ENCODE measurements around the gene CT47B1.
"Not testable (repeated sequence)": the region's sequence is repeated elsewhere in the genome, so short reads cannot be mapped to it uniquely, and the experiment has no call there.

CT47B1 gene

GRCh38 chrX:120875766-120876165 is at the start of gene CT47B1:
TSS of gene CT47B1 (minus strand) at chrX:120875866. CDS start at chrX:120875670, 196 bp downstream.
- not testable (repeated sequence) for DNase-seq, ATAC-seq

- ATAC-seq (no peak), DNase-seq (no peak)
Measured at GRCh38 chrX:120874678-120875557, 748 bp downstream of the CT47B1 start.

GRCh38 chrX:120857240-120857639 is 18.4 kb downstream of the CT47B1 start:
- no peak for ATAC-seq

GRCh38 chrX:120840827-120841226 is 34.8 kb downstream of the CT47B1 start:
- DNase-seq (no peak), ATAC-seq (no peak)

More at GRCh38 chrX:120857240-120857639, 18.4 kb downstream of the CT47B1 start:
- no peak for DNase-seq

- no peak for DNase-seq
- ATAC-seq: no peak
Measured at GRCh38 chrX:120839491-120839890, 36.2 kb downstream of the CT47B1 start.

GRCh38 chrX:120827213-120827612 is 48.5 kb downstream of the CT47B1 start:
- not testable (repeated sequence) for DNase-seq, ATAC-seq

GRCh38 chrX:120825146-120825545 is 50.5 kb downstream of the CT47B1 start:
- DNase-seq: no peak
- no peak for ATAC-seq

GRCh38 chrX:120824021-120824420 is 51.6 kb downstream of the CT47B1 start:
- ATAC-seq (no peak), DNase-seq (no peak)

- ATAC-seq: no peak
- no peak for DNase-seq
Measured at GRCh38 chrX:120823556-120823955, 52.1 kb downstream of the CT47B1 start.

All from stimulated activated naive CD8-positive, alpha-beta T cell treated with anti-CD3 and anti-CD28 coated beads, Interleukin-15, Interleukin-2, amounts not matched to agents 100 U/mL and 50 U/mL, for 24 hours (primary cell).